Measurements from ENCODE around the gene ZC3H11A.
"Not testable (repeated sequence)": the region's sequence is repeated elsewhere in the genome, so short reads cannot be mapped to it uniquely, and the experiment has no call there.

The ZC3H11A gene

GRCh38 chr1:203795441-203796235 is at the start of gene ZC3H11A, which contains the start of gene ZBED6:
Gene ZC3H11A, plus strand, starts transcription at chr1:203795623. Its CDS starts 21,448 bp downstream, at chr1:203817071.
Gene ZBED6, plus strand, starts transcription at chr1:203795623. Its CDS starts 1,900 bp downstream, at chr1:203797523.
- peak; percentile 97 for DNase-seq (ENCODE audit: low read depth in 2 of 2)

- DNase-seq (ENCODE audit: low read depth in 2 of 2) = no peak
Measured at GRCh38 chr1:203746281-203746680, 49.1 kb upstream of the ZC3H11A start.

- DNase-seq (ENCODE audit: low read depth in 2 of 2) = no peak
Measured at GRCh38 chr1:203751051-203751450, 44.4 kb upstream of the ZC3H11A start.

GRCh38 chr1:203751618-203752361 is 43.6 kb upstream of the ZC3H11A start:
- DNase-seq (ENCODE audit: low read depth in 2 of 2) = not testable (repeated sequence)

DNA sequence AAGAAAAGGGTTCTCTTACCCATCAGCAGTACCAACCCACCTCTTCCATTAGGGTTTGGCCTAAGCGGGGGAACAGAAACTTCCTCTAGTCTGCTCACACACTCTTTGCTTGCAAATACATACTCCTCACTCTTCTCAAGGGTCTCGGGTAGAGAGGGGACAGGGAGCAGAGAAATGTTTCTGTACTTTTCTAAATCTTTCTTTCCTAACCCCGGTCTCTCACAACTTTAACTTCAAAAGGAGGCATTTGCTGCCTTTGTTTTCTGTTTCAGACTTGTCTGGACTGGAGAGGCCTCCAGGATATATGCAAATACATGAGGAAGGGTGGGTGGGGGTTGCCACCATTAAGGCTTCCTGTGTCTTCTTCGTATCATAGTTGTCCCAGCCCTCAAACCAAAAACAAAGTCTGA is 41.0 kb upstream of the ZC3H11A start:
- DNase-seq (ENCODE audit: low read depth in 2 of 2) = no peak

DNA sequence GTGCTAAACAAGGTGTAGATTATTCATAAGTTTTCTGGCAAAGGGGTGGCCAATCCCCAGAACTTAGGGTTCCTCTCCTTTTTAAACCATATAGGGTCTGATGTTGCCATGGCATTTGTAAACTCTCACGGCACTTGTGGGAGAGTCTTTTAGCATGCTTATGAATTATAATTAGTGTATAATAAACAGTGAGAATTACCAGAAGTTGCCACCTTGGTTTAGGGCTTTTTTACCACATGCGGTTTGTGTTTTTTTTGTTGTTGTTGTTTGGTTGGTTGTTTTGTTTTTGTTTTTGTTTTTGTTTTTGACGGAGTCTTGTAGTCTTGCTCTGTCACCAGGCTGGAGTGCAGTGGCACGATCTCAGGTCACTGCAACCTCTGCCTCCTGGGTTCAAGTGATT is 39.4 kb upstream of the ZC3H11A start:
- no peak for DNase-seq (ENCODE audit: low read depth in 2 of 2)

DNA sequence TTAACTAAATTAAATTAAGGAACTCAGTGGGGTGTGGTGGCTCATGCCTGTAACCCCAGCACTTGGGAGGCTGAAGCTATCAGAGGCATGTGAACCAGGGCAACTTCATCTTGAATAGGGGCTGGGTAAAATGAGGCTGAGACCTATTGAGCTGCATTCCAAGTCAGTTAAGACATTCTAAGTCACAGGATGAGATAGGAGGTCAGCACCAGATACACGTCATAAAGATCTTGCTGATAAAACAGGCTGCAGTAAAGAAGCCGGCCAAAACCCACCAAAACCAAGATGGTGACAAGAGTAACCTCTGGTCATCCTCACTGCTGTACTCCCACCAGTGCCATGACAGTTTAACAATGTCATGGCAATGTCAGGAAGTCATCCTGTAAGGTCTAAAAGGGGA is 36.7 kb upstream of the ZC3H11A start:
- DNase-seq (ENCODE audit: low read depth in 2 of 2) = not testable (repeated sequence)

DNA sequence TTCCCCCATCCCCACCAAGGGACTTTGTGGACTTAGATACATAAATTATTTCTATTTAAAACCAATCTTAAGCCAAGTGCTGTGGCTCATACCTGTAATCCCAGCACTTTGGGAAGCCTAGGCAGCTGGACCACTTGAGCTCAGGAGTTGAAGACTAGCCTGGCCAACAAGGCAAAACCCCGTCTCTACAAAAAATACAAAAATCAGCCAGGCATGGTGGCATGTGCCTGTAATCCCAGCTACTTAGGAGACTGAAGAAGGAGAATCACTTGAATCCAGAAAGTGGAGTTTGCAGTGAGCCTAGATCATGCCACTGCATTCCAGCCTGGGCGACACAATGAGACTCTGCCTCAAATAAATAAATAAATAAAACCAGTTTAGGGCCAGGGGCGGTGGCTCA is 34.9 kb upstream of the ZC3H11A start:
- DNase-seq (ENCODE audit: low read depth in 2 of 2) = no peak

GRCh38 chr1:203761958-203762357 is 33.5 kb upstream of the ZC3H11A start:
- DNase-seq (ENCODE audit: low read depth in 2 of 2) = not testable (repeated sequence)

DNA sequence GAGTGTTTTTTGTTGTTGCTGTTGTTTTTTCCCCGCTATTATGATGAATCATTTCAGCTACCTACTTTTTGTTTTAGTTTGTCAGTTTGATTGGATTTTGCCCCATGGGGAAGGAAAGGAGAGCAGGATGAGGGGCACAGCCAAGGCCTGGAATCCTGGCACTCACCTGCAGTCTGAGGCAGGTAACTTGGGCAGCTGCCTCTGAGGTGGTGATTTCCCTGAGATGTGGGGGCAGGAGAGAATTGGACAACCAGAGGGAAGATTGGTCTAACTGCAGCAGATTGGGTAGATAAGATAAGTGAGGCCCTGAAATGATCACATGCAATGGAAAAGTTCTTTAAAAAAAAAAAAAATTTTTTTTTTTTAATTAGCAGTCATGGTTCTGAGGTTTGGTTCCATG is 31.9 kb upstream of the ZC3H11A start:
- no peak for DNase-seq (ENCODE audit: low read depth in 2 of 2)

DNA sequence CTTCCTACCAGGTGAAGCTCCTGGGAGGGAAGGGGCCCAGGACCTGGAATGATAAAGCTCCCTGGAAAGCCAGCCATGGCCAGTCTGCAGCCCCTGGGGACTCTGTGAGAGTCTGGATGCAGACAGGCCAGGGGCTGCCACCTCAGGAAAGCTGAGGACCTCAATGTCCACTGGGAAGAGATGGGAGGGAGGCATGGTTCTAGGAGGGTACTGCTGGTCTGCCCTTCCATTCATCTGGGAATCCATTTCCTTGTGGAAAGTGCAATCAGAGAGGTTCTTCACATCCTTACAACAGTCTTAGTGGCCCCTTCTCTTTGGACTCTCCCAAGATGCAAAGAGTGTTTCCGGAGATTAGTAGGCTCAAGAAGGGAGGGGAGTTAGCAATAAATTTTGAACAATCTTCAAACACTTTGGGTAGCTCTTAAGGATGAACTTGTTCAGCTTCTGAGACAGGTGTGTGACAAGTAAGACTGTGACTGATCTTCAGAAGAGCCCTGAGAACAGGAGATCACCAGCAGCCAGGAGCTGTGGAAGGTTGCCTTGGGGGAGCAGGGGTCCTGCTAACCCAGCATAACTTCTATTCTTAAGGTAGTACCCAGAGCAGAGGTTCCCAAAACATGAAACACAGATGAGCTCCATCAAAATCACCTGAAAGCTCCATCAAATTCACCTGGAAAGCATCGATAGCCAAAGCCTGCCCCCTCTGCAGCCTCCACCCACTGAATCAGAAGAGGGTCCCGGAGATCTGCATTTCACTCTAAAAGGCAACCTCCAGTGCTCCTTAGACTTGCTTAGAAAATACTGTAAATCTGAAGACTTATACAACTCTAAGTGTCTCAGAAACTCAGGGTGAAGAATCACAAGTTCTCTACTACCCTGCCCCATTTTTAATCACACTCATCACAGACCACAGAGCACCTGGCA is 31.1 kb upstream of the ZC3H11A start:
- no peak for DNase-seq (ENCODE audit: low read depth in 2 of 2)

DNA sequence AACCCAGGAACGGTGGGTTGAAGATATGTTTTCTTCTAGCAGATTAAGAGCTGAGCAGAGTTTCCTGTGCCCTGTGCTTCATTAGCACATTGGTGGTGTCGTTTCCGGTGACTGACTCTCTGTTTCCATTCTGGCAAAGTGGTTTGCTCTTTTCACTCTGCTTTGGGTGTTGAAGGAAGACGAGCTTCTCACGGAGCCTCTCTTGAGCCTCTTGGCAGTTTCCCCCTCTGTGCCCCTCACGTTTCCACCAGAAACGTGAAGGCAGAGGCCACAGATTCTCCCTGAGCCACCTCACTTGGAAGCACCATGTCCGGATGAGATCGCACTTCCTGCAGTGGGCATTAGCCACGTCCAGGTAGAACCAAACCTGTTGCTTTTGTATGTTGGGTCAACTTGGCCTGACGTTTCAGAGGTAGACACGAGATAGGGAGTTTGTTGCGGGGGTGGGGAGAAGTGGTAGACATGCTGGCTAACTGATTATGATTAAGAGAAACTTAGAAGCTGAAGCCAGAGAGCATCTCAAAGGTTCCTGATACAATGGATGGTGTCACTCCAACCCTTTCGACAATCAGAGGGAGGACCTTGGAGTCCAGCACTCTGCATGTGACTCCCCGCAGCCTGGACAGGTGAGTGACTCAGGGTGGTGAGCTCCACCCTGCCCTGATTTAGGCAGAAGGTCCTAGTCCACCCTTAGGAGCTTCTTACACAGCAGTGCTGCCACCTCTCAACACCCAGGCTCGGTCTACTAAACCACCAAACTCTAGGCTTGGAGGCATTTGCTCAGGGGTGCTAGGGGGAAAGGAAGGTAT is 30.2 kb upstream of the ZC3H11A start, which contains the start of gene LAX1:
LAX1 (plus strand) TSS at position 155 of the 809 bp plus-strand sequence; CDS start at position 538, 383 bp downstream.
- DNase-seq (ENCODE audit: low read depth in 2 of 2) = peak; percentile 66 to 71

DNA sequence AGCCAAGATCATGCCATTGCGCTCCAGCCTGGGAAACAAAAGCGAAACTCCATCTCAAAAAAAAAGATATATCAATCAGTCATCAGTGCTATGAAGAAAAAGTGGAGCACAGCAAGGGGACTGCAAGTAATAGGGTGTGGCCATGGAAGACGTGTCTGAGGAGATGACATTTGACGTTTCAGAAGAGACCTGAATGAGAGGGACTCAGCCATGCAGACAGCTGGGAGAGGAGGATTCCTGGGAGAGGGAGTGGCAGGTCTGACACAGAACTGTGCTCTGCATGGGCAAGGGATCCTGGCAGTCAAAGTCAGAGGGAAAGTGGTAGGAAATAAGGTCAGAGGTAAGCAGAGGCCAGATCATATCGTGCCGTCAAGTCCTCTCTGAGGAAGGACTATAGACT is 27.2 kb upstream of the ZC3H11A start:
- DNase-seq (ENCODE audit: low read depth in 2 of 2) = no peak

DNA sequence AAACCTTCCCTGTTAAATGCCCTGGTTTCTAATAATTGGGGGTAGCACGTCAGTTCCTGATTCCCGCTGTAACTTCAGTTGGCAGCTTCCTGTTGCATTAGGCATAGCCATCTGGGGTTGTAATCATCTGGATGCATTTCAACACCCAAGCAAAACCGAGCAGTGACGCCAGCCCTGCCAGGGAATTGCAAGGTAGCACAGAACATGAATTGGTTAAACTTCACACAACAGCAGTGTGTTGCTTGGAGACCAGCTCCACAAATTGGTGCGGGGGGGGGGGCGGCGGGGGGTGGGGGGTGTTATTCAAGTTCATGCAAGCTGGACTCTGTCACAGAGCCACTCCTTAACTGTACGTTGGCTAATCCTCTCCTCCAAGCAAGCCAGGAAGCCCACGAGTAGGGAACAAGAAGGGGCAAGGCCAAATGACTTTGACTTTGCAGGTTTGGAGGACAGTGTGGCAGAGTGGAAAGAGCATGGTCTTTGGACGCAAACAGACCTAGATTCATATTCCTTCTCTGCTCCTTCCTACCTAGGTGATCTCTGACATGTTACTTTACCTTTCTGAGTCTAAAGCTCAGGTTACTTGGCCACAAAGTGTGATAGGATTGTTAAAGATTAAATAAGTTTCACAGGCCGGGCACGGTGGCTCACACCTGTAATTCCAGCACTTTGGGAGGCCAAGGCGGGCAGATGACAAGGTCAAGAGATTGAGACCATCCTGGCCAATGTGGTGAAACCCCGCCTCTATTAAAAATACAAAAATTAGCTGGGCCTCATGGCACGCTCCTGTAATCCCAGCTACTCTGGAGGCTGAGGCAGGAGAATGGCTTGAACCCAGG is 25.7 kb upstream of the ZC3H11A start:
- DNase-seq (ENCODE audit: low read depth in 2 of 2) = no peak

- no peak for DNase-seq (ENCODE audit: low read depth in 2 of 2)
Measured at GRCh38 chr1:203771901-203772301, 23.5 kb upstream of the ZC3H11A start.

- DNase-seq (ENCODE audit: low read depth in 2 of 2) = no peak
Measured at GRCh38 chr1:203772836-203773235, 22.6 kb upstream of the ZC3H11A start.

DNA sequence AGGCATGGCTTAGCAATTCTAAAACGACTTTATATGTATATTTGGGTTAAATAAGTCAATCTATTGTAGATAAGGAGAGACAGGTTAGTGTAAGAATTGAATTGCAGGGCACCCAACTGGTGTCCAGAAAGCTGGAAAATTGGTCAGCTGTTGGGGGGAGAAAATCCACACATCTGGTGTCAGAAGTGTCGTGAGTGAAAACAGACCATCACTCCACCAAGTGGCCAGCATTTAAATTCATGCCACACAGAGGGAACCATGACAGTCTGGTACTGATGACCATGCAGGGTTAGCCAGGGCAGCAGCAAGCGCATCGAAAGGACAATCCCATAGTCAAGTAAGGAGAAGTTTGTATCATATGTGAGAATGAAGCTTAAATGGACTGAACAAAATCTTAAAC is 18.8 kb upstream of the ZC3H11A start:
- DNase-seq (ENCODE audit: low read depth in 2 of 2) = no peak

GRCh38 chr1:203777596-203777995 is 17.8 kb upstream of the ZC3H11A start:
- no peak for DNase-seq (ENCODE audit: low read depth in 2 of 2)

DNA sequence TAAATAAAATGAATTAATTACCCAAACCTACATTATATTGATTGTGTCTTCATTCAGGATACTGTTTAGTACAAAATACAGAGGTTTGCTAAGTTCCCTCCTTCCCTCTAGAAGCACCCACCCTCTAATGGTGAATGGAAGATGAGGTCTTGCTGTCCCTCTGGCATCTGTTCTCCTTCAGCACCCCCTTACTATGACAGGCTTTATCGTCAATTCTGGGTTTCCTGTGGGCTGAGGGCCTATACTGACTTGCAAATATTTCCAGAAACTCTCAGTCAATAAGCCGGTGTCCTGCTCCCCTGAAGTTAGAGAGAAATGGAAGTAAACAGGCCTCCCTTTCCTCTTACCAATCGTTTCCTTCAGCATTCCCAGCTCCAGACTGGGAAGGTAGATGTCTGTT is 17.3 kb upstream of the ZC3H11A start:
- no peak for DNase-seq (ENCODE audit: low read depth in 2 of 2)

- no peak for DNase-seq (ENCODE audit: low read depth in 2 of 2)
Measured at GRCh38 chr1:203778789-203779188, 16.6 kb upstream of the ZC3H11A start.

All from stimulated activated CD8-positive, alpha-beta memory T cell treated with anti-CD3 and anti-CD28 coated beads, Interleukin-15, amount 100 ng/mL, for 48 hours (primary cell).